ENCODE data around the gene PBXIP1. TPM values are rescaled to one million over a fixed set of nuclear protein-coding genes. Genes with fewer than 3 reads are reported as not detected.

Gene PBXIP1
- total RNA-seq, 1 experiment from 2014 or later = 21.6 TPM

GRCh38 chr1:154974102-154974807, 18.4 kb upstream of the PBXIP1 start, which contains the start of gene CKS1B:
CKS1B (plus strand) TSS chr1:154974681; CDS start chr1:154974746, 65 bp downstream.
- peak within 1 kb of the TSS; percentile 87 for H3K4me2 ChIP-seq (ENCODE audit: insufficient read depth, insufficient read length, low read length)
- peak within 1 kb of the TSS; percentile 15 for H3K56ac ChIP-seq (ENCODE audit: insufficient read length, low read depth, low read length)
- H3K23me2 ChIP-seq (ENCODE audit: insufficient read length, low read depth, low read length, poor library complexity, severe bottlenecking) = peaks cover 38% of the 10 kb centered on the region
- H3K27me3 Mint-ChIP-seq (ENCODE audit: low read depth) = no peaks in the 10 kb centered on the region
- no peak within 1 kb of the TSS for H2BK5ac ChIP-seq (ENCODE audit: insufficient read length, low read length)
- no peaks in the 10 kb centered on the region for H3K79me1 ChIP-seq (ENCODE audit: insufficient read depth, low read depth, low read length, poor library complexity, severe bottlenecking)
- no peak within 1 kb of the TSS for H2BK20ac ChIP-seq (ENCODE audit: low read depth, low read length, poor library complexity, severe bottlenecking)
- peaks cover 4% of the 10 kb centered on the region; the same call in 1 of the 2 replicates for H3K4me1 ChIP-seq (ENCODE audit: insufficient read depth, low read length)
- no peak within 1 kb of the TSS for H3K27ac Mint-ChIP-seq
- H3K9me3 ChIP-seq (ENCODE audit: control insufficient read depth, low read depth, low read length) = no peaks in the 10 kb centered on the region
- peak within 1 kb of the TSS; percentile 81 for H3K18ac ChIP-seq (ENCODE audit: insufficient read length, low read depth, low read length)
- no peak within 1 kb of the TSS for H2AK5ac ChIP-seq (ENCODE audit: insufficient read length, low read length)
- peaks cover 31% of the 10 kb centered on the region for H3K79me2 ChIP-seq (ENCODE audit: insufficient read depth, low read length)
- H3T11ph ChIP-seq (ENCODE audit: low read length) = no peak within 1 kb of the TSS
- H2BK120ac ChIP-seq (ENCODE audit: low read depth, low read length, poor library complexity, severe bottlenecking) = no peak within 1 kb of the TSS
- H3K4me3 Mint-ChIP-seq = no peak within 1 kb of the TSS
- no peak within 1 kb of the TSS for H2BK12ac ChIP-seq (ENCODE audit: insufficient read length, low read depth, low read length)
- no peaks in the 10 kb centered on the region for H3K27me3 ChIP-seq (ENCODE audit: insufficient read depth, low read length)
- no peak within 1 kb of the TSS for H2BK15ac ChIP-seq (ENCODE audit: low read depth, low read length)
- no peak within 1 kb of the TSS for H3K4ac ChIP-seq (ENCODE audit: low read depth, low read length)
- no peak within 1 kb of the TSS for H4K91ac ChIP-seq (ENCODE audit: insufficient read length, low read depth, low read length)
- DNase-seq = peak; percentile 99
- no peak within 1 kb of the TSS for H2AFZ ChIP-seq (ENCODE audit: low read length)
- H4K20me1 ChIP-seq (ENCODE audit: control insufficient read depth, insufficient read depth, insufficient read length) = no peaks in the 10 kb centered on the region
- peak within 1 kb of the TSS; percentile 75; the same call in 1 of the 2 replicates for H3K14ac ChIP-seq (ENCODE audit: insufficient read depth, low read length)
- TF ChIP-seq, protein P1, sequence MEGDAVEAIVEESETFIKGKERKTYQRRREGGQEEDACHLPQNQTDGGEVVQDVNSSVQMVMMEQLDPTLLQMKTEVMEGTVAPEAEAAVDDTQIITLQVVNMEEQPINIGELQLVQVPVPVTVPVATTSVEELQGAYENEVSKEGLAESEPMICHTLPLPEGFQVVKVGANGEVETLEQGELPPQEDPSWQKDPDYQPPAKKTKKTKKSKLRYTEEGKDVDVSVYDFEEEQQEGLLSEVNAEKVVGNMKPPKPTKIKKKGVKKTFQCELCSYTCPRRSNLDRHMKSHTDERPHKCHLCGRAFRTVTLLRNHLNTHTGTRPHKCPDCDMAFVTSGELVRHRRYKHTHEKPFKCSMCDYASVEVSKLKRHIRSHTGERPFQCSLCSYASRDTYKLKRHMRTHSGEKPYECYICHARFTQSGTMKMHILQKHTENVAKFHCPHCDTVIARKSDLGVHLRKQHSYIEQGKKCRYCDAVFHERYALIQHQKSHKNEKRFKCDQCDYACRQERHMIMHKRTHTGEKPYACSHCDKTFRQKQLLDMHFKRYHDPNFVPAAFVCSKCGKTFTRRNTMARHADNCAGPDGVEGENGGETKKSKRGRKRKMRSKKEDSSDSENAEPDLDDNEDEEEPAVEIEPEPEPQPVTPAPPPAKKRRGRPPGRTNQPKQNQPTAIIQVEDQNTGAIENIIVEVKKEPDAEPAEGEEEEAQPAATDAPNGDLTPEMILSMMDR (conservative IDR thresholded peaks at IDR 0.05) = no peak
- peaks cover 31 to 33% of the 10 kb centered on the region in 2 experiments for H3K4me1 Mint-ChIP-seq
- peaks cover 12 to 30% (median 21%) of the 10 kb centered on the region in 3 experiments; a peak in 6 of 7 replicates for H3K36me3 Mint-ChIP-seq (ENCODE audit: insufficient read depth in 1 of 3, low read depth in 3 of 3)
- H3K9ac ChIP-seq (ENCODE audit: extremely low read depth, insufficient read length, low read length) = peak within 1 kb of the TSS; percentile 93
- H3K27ac ChIP-seq (ENCODE audit: insufficient read length, low read depth, low read length) = peak within 1 kb of the TSS; percentile 97
- H4K8ac ChIP-seq (replicated peaks; ENCODE audit: insufficient read length, low read depth, low read length) = no peak within 1 kb of the TSS
- WGBS (ENCODE audit: extremely low coverage, insufficient read length, low lambda C conversion rate) = no CpG with 5 or more reads among the region's 47 CpGs
- H4K5ac ChIP-seq (ENCODE audit: insufficient read length, low read depth, low read length) = no peak within 1 kb of the TSS
- no peak within 1 kb of the TSS for H3K23ac ChIP-seq (ENCODE audit: insufficient read length, low read depth, low read length)
- no peaks in the 10 kb centered on the region for H3K9me3 Mint-ChIP-seq

Measured in H9 (cell line).